GM18517 (cell line): ENCODE data around the gene PLA2G1B.

Experiments used
- ATAC-seq: cut with Tn5 transposase; IDR thresholded peaks from one replicate; pipeline ENCODE4 v1.9.1; 2021; ENCODE audit warnings: mild to moderate bottlenecking, moderate library complexity; ENCODE audit not compliant: unreplicated experiment

The PLA2G1B gene

DNA sequence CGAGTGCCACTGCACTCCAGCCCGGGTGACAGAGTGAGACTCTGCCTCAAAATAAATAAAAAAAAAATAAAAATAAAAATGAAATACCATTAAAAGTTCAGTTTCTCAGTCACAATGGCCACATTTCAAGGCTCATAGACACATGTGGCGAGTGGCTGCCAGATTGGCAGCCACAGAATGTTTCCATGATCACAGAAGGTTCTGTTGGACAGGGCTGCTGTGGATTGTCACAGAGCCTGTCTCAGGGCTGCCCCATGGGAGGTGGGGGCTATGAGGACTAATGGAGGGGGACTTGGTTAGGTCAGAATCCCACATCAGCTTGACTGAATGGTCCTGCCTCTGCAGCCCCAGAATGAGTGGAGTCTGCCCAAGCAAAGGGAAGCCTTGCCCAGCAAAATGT, 3.8 kb upstream of the PLA2G1B start:
- no peak for ATAC-seq

DNA sequence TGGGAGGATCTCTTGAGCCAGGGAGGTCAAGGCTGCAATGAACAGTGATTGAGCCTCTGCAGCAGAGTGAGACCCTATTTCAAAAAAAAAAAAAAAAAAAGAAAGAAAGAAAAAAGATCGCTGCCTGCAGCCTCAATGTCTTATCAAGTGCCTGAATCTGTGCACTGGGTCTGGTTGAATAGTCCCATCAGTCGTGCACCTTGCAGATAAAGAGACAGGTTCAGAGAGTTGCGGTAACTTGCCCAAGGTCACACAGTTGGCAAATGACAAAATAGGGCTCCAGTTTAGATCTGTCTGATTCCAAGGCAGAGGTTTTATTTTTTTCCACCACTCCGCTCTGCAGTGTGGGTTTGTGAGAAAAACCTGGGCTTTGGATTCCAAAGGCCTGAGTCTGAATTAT, 649 bp upstream of the PLA2G1B start:
- ATAC-seq: no peak

DNA sequence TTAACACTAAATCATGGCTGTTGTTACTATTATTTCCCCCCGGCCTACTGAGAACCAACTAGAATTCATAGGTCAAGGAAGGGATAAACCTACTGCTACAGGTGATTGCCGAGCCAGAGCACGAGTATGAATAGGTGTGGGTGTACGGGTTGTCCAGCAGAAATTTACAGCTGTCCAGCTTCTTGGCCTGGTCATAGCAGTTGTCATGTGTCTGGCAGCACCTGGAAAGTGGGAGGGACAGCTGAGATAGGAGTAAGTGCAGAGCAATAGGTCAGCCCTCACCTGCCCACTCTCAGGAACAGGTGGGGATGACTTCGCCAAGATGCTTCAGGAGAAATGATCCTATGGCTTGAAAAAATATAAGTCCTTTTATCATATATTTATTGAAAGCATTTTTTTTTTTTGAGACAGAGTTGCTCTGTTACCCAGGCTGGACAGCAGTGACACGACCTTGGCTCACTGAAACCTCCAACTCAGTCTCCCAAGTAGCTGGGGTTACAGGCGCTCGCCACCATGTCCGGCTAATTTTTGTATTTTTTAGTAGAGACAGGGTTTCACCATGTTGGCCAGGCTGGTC, 2.6 kb downstream of the PLA2G1B start:
- no peak for ATAC-seq

DNA sequence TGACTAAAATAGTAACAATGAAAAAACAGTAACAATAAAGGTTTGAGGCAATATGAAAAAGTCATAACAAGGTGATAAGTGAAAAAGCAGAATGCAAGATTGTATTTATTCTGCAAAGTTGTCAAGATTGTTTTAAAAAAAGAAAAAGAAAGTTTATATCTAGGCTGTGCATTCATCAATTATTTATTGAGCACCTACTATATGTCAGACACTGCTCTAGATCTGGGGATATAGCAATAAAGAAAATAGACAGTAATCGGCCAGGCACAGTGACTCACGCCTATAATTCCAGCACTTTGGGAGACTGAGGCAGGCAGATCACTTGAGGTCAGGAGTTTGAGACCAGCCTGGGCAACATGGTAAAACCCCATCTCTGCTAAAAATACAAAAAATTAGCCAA, 3.8 kb downstream of the PLA2G1B start:
- no peak for ATAC-seq

DNA sequence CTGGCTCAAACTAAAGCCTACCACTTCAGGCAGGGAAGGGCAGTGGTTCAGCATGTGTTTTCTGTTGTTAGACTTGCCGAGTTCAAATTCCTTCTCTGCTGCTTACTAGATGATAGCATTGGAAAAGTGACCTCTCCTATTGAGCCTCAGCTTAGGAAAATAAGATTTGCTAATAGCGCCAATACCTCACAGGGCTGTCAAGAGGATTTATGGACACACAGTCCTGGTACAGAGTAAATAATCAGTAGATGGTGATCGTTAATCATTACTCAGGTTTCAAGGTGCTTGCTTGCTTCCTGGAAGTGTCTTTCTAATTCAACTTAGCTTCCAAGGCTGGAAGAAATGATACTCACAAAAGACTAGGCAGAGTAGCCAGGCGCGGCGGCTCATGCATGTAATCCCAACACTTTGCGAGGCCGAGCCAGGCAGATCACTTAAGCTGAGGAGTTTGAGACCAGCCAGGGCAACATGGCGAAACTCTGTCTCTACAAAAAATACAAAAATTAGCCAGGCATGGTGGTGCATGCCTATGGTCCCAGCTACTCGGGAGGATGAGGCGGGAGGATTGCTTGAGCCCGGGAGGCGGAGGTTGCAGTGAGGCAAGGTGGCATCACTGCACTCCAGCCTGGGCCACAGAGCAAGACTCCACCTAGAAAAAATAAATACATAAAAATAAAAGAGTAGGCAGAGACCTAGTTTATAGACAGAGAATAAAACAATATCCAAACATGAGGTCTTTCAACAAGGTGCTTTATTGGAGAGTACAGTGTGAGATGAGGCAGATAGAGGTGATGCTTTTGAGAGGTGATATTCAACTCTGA, 6.0 kb downstream of the PLA2G1B start:
- ATAC-seq: no peak

DNA sequence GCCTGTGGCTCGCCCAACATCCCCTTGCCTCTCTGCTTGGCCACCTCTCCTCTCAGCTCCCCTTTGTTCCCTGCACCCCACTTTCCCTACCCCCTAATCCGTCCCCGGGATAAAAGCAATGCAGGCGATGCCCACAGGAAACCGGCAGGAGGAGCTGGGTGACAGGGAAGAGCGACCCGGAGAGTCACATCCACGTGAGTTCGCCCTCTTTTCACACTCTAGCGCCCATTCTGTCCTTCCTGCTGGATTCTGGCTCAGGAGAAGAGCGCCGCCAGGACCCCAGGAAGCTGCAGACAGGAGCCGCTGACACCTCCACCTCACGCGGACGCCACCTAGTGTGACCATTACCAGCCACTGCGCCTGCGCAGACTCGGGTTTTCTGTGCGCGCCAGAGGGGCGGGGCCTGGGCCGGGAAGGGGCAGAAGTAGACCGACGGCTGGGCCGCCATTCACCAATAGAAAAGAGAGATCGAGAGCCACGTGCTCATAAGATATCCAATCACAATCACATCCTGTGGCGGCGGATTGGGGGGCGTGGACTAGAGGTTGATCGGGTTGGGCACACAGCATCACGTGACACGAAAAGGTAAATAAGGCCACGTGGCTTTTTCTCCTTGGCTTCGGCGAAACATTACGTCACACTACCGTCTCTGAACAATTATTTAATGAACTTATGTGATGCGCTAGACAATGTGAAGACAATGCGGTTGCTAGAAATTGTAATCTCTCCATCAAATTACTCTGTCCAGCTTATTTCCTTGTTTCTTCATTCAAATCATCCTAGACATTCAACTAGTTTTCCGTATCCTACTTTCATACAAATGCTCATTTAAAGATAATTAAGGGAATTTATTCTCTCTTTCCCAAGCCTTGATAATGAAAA, 10.1 kb downstream of the PLA2G1B start:
- peak; percentile 98 for ATAC-seq

DNA sequence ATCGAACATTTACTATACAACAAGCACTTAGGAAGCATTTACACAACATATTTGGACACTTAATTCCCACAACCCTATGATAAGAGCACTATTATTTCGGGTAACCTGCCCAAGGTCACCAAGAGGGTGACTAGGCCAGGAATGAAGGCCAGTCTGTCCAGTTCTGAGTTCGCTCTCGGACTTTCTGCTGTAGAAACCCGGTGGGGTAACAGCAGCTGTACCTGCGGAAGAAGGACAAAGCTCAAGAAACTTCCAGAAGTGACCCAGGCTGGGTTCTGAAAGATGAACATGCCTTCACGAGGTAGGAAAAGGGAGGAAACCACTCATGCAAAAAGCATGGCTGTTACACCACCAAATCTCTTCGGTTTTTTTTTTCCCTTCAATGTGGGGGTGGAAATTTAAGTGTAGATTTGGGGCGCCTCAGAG, 10.8 kb downstream of the PLA2G1B start:
- ATAC-seq: no peak

DNA sequence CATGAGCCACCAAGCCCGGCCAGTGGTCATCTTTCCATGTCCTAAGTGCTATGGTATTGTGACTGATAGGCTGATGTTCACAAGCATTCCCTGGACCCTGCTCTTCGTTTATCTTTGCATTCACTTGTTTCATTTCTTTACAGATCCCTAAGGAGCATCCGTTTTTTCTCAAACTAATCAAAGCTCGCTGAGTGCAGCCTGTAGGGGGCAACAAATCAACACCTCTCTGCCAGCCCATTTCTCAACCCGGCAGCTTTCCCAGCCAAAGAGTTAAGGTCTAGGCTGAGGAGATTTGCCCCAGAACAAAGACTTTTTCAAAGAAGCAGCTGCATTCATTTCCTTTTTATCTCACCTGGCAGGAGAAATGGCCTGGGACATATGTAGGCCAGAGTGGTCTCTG, 13.4 kb downstream of the PLA2G1B start:
- no peak for ATAC-seq

DNA sequence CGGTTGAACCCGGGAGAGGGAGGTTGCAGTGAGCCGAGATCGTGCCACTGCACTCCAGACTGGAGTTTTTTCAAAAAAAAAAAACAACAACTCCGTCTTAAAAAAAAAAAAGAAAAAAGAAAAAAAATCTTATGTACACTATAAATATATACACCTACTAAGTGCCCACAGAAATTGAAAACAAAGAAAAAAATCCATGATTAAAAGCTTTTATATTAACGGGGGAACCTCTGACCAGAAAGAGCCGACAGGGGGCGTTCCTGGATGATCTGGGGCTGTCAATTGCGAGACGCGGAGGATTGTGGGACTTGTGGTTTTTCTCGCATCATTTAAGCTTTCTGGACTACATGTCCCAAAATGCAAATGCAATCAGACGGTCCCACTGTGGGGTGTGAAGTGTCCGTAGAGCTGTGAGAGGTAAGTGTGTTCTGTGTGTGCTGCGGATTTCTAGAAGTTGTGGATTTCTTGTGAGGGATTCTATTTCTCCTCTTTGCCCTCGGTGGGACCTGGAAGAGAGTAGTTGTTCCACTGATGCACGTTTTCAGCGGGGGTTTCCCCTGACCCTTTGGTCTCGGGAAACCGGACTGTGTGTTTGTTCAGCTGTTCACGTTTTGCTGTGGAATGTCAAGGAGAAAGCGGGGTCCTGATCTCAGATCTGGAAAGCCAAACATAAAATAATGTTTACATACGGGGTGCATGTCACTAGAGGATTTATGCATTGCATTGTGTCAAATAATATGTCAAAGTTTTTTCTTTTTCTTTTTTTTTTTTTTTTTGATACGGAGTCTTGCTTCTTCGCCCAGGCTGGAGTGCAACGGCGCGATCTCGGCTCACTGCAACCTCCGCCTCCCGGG, 25.4 kb downstream of the PLA2G1B start, which contains the start of gene SIRT4:
TSS of gene SIRT4 (plus strand) at position 360 of the 854 bp plus-strand sequence. CDS start 1,241 bp downstream, outside the sequence.
- peak; percentile 95 for ATAC-seq

DNA sequence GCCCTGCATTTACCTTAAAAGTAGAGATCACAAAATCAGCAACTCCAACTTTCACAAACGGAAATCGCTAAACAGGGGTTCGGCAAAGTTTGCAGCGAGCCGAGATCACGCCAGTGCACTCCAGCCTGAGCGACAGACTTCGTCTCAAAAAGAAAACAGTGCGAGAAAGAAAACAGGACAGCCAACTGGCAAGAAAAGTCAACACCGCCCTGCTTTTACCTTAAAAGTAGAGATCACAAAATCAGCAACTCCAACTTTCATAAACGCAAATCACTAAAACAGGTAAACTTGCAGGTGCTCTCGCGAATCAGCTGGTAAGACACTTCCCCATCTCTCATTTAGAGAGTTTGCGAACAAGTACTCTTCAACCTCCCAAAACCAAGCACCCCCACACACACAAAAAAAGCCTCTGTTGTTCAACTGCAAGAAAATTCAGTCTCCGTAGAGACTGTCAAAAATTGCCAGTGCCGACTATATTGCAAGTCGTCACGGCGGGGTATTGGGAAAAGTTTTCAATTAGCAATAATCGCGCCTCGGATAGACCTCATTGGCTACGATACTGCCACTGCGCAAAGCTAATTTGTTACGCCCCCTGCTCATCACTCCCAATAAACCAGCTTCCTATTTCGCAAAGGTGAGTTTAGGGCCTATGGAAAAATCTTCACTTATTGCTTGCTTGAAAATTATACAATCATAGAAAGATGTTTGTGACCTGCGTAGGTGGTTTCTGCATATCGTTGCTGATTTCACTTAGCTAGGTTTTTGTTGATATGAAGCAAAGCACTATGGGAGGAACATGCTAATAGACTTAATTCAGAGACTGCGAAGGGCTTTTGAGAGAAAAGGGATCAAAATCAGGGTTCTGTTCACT, 34.7 kb downstream of the PLA2G1B start, which contains the start of gene RNU4-1:
TSS of gene RNU4-1 (minus strand) at position 577 of the 871 bp plus-strand sequence.
- peak; percentile 51 for ATAC-seq

DNA sequence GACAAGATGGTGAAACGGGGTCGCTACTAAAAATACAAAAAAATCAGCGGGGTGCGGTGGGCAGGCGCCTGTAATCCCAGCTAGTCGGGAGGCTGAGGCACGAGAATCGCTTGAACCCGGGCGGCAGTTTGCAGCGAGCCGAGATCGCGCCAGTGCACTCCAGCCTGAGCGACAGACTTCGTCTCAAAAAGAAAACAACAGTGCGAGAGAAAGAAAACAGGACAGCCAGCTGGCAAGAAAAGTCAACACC, 35.2 kb downstream of the PLA2G1B start:
- ATAC-seq: peak; percentile 1

DNA sequence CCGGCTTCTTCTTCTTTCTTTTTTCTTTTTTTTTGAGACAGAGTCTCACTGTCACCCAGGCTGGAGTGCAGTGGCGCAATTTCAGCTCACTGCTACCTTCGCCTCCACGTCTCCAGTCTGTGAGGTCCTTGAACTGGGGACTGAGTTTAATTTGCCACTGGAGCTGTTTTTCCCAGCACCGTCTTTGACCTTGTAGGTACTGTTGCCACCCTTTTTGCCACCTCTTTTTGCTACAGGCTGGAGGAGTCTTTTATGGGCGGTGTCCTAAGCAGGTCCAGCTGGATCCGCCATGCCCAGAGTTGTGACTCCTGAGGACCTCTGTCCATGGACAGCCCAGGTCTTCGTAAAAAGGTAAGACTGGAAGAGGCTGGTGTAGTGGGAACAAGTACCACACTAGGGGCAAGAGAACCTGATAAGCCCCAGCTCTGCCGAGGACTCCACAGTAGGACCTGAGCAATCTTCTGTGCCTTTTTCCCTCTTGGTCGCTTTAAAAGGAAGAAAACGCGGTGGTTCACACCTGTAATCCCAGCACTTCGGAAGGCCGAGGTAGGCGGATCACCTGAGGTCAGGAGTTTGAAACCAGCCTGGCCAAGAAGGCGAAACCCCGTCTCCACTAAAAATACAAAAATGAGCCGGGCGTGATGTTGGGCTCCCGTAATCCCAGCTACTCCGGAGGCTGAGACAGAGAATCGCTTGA, 36.8 kb downstream of the PLA2G1B start:
- ATAC-seq: no peak

DNA sequence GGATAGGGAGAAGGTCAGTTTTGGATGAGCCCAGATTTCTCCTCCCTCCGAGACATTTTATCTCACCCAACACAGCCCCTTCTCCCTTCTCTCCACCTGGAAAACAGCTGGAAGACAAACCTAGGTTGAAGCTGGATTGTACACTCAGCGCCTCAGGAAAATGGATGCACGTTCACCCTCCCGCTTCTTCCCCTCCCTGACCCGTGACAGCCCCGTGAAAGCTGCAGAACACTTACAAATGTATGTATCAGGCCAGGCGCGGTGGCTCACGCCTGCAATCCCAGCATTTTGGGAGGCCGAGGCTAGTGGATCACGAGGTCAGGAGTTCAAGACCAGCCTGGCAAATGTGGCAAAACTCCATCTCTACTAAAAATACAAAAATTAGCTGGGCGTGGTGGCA, 40.1 kb downstream of the PLA2G1B start:
- ATAC-seq: no peak

DNA sequence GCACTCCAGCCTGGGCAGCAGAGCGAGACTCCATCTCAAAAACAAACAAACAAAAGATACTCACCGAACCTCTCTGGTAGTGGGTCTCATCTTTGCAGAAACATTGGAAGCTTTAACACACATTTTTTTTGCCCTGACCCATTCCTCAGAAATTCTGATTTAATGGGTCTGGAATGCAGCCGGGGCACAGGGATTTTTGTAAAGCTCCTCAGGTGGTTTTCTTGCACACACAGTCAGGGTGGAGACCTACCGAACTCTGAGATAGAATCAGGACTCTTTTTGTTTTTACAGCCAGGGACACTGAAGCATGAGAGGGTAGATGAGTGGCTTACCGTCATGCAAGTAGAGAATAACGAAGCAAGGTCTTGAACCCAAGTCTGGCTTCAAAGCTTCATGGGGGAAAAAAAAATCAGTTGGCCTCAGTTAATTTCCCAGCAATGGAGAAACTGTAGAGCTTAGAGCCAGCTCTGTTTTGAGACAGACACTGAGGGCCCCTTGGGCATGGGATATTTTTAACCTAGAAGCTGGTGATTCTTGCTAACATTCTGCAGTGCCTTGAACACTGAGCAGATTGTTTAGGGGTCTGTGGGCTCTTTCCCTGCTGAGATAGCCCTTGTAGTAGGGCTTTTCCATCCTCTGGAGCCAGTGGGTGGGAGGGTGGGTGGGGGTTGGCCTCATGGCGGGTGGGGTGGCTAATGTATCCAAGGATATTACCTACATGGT, 40.6 kb downstream of the PLA2G1B start:
- ATAC-seq: no peak

DNA sequence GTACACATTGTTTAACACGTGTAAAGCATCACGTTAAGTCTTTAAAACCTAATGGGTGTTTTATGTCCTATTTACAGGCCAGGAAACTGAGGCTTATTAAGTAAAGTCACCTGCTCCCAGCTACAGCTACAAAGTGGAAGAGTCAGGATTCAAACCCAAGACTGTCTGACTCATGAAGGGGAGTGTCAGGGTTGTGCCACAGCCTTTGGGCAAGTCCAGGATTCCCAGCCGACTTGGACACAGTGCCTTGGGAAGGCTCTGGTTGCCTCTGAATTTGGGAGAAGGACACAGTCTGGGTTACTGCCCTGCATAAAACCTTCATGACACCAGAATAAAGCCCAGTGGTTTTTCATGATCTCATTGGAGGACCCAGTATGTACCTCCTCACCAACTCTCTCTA, 43.2 kb downstream of the PLA2G1B start:
- no peak for ATAC-seq

DNA sequence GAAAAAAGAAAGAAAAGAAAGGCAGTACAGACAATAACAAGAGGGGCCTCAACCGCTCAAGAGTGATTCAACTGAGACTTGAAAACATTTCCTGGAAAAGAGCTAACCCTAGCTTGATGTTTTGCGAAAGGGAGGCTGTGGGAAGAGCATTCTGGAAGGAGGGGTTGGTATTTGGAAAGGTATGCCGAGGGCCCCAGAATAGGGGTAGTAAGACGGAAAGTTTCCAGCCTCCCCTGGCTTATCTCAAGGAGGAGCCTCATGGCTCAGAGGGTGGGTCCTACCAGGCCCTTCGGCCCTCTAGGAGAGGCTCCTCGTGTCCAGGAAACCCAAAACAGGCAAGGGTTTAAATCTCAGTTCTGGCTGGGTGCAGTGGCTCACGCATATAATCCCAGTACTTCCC, 44.3 kb downstream of the PLA2G1B start:
- no peak for ATAC-seq

DNA sequence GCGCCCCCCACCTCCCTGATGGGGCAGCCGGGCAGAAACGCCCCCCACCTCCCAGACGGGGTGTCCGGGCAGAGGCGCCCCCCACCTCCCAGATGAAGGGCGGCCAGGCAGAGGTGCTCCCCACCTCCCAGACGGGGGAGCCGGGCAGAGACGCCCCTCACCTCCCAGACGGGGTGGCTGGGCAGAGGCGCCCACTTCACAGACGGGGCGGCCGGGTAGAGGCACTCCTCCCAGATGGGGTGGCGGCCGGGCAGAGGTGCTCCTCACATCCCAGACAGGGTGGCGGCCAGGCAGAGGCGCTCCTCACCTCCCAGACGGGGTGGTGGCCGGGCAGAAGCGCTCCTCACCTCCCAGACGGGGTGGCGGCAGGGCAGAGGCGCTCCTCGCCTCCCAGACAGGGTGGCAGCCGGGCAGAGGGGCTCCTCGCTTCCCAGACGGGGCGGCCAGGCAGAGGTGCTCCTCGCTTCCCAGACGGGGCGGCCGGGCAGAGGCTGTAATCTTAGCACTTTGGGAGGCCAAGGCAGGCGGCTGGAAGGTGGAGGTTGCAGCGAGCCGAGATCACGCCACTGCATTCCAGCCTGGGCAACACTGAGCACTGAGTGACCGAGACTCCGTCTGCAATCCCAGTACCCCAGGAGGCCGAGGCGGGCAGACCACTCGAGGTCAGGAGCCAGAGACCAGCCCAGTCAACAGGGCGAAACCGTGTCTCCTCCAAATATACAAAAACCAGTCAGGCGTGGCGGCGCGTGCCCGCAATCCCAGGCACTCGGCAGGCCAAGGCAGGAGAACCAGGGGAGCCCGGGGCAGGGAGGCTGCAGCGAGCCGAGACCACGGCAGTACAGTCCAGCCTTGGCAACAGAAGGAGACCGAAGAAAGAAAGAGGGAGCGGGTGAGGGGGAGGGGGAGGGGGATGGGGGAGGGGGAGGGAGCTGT, 49.2 kb downstream of the PLA2G1B start:
- no peak for ATAC-seq
